ENCODE measurements around the gene HM13.
"Not testable (repeated sequence)": the region's sequence is repeated elsewhere in the genome, so short reads cannot be mapped to it uniquely, and the experiment has no call there.

HM13 gene

DNA sequence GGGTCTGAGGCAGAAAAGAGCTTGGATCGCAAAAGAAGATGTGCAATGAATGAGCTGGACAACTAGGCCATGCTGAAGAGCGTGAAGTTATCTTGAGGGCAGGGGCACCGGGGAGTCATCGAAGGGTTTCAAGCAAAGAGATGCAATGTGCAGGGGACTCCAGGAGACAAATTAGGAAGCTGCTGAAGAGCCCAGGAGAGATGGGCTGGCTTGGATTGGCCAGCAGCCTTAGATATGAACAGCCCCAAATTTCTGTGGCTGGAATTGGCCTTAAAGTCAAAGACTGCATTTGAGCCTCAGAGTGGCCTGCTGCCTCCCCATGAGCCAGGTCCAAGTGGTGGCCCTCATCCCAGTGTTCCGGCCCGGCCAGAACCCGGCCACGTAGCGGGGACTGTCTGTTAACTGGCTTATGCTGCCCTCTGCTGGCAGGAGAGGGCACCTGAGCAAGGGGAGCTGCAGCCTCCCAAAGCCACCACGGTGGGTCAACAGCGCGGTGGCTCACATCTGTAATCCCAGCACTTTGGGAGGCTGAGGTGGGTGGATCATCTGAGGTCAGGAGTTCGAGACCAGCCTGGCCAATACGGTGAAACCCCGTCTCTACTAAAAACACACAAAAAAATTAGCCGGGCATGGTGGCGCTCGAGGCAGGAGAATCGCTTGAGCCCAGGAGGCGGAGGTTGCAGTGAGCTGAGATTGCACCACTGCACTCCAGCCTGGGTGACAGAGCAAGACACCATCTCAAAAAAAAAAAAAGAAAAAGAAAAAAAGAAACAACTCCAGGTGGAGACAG, 11.2 kb upstream of the HM13 start:
- peak; percentile 44 for DNase-seq

DNA sequence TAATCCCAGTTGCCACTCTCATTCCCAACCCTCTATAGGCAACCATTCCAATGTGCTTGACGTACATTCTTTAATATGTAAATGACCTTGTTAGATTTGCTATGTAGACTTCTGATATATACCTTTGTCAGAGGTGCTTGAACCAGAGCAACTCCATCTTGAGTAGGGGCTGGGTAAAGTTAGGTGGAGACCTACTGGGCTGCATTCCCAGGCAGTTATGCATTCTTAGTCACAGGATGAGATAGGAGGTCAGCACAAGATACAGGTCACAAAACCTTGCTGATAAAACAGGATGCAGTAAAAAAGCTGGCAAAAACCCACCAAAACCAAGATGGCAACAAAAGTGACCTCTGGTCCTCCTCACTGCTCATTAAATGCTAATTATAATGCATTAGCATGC, 8.3 kb upstream of the HM13 start:
- DNase-seq: no peak

DNA sequence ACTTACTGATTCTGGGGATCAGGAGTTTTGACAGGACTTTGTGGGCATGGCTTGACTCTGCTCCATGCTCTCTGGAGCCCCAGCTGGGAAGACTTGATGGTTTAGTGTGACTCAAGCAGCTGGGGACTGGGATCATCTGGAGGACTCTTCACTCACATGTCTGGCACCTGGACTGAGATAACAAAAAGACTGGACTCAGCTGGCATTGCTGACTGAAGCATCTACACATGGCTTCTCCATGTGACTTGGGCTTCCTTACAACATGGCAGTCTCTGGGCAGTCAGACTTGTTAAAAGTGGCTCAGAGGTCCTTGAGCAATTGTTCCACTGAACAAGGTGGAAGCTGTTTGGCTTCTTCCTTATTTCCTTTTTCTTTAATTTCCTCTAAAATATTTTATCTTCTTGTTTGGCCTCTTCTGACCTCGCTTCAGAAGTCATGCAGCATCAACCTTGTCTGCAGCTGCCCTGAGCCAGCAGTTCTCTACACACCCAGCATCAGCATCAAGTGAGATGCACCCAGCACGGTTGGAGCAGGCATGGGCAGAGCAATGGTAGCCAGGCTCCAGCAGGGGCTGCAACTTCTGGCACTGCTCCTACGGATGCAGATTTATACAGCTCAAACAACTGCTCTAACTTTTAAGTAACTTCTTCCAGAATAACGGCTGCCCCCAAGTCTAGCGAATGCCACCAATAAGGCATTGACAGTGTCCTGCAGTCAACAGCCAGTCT, 5.6 kb upstream of the HM13 start:
- no peak for DNase-seq

DNA sequence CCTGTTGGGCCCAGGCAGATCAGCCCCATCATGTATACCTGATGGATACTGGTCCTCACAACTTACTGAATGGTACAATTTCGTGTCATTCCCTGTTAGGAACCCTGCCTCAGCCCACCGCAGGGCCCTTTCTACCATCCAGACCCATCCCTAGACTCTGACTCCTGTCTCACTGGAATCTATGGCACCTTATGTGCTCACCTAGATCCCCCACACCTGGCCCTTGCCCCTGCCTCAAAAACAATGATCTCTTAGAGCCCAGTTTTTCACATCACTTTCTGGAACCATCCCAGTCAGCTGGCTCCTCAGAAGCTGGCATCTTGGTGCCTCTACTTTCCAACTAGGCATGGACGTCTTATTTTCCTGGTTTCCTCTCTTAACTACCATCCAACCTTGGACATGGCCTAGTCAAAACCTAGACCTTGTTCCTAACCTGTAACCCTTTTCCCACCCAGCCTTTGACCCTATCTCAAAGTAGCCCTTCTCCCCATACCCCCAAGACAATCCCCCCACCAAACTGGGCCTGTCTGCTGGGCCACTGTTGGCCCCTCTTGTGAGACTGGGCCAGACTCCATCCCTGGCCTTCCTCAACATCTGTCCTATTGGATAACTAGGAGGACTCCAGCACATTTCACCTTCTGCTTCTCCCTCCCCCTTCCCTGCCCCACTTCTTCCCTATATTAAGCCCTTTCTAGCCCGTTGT, 981 bp downstream of the HM13 start:
- DNase-seq: no peak

DNA sequence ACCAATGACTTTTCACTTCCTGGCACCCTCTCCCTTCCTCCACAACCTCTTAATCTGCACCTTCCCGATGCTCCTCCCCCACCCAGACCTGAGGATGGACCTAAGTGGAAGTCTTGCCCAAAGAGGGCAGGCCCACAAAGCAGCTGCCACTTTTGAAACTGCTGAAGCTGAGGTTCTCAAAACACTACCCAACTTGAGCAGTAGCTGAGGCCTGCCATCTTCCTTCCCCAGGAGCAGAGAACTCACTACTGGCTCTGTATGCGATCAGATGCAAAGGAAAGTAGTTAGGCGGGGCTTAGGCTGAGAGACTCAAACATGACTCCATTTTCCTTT, 1.5 kb downstream of the HM13 start:
- DNase-seq: no peak

DNA sequence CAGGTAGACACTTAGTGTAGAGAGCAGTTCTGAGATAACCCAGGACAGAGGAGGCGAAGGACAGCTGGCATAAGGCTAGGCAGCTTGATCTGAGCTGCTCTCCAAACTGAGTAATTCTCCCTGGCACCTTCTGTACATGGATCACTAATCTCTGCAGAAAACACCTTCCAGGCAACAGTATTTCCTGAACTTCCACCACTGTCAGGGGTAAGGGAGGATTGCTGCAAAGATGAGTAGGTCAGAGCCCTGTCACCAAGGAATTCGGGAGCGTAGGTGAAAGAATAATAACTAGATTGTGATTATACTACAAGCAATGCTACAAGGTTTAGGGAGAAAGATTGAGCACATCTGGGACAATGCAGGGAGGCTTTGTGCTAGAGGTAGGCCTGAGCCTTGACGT, 1.9 kb downstream of the HM13 start:
- no peak for DNase-seq

DNA sequence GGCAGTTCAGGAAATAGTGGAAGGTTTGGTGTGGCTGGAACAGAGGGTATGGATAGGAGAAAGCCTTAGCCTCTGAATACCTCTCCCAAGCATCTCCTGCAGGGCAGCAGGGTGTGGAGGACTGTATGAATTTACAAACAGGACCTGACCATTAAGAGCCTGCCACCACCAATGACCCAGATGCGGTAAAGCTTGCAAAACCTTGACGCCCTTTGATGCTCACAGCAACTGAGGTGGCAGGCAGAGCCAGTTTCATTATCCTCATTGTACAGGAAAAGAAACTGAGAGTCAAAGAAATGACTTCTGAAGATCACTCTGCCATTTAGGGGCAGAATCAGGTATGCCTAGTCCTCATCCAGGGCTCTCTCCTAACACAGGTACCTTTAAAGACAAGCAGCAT, 2.4 kb downstream of the HM13 start:
- no peak for DNase-seq

DNA sequence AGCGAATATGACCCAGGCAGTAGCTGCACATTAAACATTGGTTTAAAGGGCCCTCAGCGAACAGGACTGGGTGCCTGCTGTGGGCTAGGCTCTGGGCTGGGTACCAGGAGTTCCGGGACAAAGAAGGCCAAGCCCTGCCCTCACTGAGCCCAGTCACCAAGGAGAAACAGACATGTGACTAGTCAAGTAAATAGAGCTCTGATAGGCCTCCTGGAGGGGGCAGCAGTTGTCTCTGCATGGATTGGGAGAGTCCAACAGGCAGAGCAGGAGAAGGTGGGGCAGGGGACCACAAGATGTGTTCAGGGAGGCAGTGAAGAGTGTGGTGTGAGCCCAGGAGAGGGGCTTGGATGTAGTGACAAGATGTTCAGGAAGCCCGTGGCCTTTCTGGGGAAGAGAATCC, 3.1 kb downstream of the HM13 start:
- DNase-seq: no peak

DNA sequence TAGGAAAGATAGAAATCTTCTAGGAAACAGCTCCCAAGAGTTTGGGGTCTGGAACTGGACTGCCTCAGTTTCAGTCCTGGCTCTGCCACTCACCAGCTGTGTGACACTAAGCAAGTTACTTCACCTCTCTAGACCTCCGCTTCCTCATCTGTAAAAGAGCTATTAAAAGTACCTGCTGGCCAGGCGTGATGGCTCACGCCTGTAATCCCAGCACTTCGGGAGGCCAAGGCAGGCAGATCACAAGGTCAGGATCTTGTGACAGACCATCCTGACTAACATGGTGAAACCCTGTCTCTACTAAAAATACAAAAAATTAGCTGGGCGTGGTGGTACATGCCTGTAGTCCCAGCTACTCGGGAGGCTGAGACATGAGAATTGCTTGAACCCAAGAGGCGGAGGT, 7.0 kb downstream of the HM13 start:
- DNase-seq: not testable (repeated sequence)

DNA sequence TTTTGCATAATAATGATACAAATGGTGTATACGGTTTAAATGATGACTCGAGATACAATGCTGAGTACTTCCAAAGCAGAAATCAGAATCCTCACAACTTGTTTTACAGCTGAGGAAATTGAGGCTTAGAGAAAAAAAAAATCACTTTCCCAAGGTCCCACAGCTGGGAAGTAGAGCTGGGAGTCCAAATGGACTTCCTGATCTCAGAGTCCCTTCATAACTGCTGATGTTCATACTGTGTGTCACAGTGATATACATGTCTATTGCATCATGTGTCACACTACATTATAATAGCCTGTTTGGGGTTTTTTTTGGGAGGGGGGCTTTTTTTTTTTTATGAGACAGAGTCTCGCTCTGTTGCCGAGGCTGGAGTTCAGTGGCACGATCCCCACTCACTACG, 8.5 kb downstream of the HM13 start:
- no peak for DNase-seq

DNA sequence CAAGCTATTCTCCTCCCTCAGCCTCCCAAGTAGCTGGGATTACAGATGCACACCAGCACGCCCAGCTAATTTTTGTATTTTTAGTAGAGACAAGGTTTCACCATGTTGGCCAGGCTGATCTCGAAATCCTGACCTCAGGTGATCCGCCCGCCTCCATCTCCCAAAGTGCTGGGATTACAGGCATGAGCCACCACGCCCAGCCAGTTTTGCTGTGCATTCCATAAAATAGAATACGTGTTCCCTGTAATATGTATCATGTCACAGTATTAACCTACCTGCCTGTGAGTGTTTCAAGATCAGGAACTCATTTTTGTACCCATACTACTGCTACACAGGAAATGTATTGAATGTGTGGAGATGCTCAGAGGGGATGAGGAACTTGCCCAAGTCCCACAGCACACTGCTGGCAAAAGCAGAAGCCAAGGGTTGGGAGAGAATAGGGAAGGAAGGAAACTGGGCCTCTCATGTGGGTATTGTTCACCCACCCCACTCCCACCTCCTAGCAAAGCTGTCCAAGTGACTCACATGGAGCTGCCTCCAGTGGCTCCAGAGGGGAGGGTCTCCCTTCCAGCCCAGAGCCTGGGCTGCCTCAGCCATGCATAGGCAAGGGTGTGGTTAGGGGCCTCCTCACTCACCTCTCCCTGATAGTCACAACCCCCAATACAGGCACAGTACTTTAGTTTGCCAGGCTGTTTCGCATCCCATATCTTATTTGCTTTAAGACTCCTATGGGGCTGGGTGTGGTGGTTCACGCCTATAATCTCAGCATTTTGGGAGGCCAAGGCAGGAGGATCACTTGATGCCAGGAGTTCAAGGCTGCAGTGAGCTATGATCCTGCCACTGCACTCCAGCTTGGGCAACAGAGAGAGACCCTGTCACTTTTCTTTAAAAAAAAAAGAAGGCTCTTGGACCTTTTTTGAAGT, 9.4 kb downstream of the HM13 start:
- no peak for DNase-seq

DNA sequence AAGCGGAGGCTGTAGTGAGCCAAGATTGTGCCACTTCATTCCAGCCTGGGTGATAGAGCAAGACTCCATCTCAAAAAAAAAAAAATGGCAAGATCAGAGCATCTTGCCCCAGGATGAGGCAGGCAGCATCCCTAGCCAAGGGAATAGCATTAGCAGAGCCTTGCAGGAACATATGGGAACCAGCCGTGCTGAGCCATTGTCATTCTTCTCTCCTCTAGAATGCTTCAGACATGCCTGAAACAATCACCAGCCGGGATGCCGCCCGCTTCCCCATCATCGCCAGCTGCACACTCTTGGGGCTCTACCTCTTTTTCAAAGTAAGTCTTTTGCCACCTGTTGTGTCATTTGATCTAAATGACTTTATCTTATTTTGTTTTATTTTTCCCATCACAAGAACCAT, 13.0 kb downstream of the HM13 start:
- DNase-seq: no peak

DNA sequence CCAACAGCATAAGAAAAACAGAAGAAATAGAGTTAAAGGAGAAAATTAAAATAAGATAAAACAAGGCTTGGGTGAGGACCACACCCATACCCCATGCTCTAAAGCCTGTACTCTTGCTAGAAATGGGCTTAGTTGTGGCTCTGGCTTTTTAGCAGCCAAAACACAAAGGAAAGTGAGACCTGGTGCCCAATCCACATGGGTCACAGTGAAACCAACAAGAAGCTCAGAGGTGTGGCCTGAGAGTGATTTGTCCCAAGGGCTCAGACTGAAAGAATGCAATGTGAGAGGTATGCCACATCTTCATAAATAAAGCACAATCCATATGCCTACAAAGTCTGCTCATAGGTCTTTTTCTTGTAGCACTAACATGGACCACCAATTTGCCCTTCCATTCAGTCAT, 21.1 kb downstream of the HM13 start:
- no peak for DNase-seq

DNA sequence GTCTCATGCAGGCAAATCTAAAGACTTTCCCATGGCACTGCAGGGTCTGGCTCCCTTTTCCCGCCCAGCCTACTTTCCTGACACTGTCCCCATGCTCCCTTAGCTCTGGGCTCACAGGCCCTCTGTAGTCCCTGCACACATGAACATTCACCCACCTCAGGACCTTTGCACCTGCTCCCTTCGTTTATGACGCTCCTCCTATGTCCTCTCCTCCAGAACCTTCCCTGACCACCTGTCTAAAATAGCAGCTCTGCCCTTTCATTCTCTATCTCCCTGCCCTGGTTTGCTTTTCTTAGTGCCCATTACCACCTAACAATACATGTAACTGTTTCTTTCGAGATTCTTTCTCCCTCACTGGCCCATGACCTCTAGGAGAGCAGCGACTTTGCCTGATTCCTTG, 22.3 kb downstream of the HM13 start:
- no peak for DNase-seq

DNA sequence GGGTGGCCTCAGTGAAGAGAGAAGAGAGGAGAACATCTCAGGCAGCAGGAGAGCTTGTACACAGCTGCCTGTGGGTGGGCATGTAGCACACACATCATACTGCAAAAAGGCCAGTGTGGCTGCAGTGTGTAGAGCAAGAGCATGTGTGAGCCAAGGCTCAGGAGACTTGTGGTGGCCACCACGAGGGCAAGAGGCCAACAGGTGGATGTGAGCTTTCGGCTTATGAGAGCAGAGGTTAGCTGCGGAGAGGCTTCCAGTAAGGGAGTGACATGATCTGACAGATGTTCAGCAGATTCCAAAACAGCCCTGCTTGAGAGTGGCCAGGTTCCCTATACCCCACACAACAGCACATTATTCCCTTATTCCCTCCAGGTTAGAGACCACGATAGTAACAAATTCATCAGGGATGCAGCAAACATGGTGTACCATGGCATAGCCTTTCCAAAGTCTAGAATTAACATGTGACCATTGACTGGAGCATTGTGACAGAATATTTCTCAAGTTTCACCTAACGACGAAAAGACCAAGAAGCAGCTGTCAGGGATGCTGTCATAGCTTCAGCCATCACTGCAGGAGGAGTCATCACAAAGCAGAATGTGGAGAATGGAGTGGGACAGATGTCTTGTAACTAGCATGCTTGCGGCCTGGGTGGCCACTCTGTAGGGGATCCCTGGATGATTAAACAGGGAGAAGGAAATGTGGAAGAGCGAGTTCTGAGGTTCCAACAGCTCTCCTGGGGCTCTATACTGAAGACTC, 23.1 kb downstream of the HM13 start:
- DNase-seq: no peak

DNA sequence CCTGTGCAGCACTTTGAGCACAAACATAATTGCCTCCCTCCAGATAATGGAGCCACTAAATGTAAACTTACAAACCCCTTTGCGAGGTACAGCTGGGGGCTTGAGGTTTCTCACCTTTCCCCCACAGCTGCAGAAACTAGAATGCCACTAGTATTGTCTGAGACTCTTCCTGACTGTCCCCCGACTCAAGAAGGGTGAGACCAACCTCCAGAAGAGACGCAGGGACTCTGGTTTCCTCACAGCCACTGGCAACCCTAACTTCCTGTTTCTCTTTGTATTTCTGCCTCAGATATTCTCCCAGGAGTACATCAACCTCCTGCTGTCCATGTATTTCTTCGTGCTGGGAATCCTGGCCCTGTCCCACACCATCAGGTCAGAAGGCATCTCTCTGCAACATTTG, 23.6 kb downstream of the HM13 start:
- no peak for DNase-seq

DNA sequence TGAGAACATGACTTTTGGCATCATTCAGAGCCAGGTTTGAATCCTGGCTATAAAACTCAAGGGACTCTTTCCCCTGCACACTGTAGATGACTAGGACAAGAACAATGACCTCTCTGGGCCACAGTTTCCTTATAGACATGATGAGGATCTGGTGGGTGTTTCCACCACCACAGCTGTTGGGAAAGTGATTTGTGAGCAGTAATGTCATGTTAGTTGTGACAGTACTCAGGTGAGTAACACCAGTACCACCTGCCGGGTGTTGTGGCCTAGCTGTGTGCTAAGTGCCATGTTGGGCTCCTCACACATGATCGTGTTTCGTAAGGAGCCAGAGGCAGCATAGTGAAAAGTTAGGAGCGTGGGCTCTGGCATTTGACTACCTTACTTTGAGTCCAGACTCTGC, 24.1 kb downstream of the HM13 start:
- no peak for DNase-seq

DNA sequence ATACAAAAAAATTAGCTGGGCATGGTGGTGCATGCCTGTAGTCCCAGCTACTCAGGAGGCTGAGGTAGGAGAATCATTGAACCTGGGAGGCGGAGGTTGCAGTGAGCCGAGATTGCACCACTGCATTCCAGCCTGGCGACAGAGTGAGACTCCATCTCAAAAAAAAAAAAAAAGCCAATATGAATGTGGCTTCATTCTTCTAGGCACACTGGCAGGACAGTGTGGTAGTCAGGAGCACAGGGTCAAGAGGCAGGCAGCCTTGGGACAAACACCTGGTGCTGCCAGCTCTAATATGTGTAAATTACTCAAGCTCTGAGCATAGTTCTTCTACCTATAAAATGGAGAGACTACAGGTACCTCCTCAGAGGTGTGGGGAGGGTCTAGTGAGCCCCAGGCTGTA, 25.4 kb downstream of the HM13 start:
- DNase-seq: not testable (repeated sequence)

DNA sequence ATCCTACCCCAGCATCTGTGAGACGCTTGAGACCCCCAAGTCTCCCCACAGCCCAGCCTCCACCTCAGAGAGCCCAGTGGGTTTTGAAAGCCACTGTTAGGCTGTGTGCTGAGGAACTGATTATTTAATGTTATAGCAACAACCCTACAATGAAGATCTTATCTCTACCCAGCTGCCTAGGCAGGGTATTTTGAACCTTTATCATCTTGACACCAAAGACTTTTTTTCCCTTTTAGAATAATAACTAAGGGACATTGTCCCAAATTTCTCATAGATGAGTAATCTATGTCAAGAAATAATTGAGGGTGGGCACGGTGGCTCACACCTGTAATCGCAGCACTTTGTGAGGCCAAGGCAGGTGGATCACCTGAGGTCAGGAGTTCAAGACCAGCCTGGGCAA, 26.2 kb downstream of the HM13 start:
- no peak for DNase-seq

DNA sequence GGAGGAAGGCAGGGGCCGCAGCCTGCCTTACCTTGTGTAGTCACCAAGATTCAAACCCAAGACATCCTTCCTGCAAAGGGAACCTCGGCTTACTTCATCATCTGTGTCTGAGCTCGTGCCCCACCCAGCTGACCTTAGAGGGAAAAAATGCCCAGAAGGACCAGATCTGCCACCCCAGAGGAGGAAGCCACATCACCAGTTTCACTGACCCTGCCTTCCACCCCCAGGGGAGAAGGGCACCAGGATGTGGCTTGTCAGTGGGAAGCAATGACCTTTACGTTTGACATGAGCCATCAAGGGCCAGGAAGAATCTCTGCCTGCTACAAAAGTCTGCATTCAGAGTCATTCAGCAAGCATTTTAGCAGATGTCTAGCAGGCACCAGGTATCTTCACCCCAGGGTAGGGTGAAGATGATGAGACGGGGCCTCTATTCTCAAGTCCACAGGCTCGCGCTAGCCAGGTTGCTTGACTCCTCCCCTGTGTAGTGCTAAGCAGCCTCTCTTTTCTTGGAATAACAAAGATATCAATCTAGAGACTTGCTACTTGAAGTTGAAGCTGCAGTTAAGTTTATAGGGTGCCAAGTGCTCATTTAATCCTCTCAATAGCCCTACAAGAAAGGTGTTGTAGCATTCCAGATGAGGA, 28.1 kb downstream of the HM13 start:
- DNase-seq: no peak

DNA sequence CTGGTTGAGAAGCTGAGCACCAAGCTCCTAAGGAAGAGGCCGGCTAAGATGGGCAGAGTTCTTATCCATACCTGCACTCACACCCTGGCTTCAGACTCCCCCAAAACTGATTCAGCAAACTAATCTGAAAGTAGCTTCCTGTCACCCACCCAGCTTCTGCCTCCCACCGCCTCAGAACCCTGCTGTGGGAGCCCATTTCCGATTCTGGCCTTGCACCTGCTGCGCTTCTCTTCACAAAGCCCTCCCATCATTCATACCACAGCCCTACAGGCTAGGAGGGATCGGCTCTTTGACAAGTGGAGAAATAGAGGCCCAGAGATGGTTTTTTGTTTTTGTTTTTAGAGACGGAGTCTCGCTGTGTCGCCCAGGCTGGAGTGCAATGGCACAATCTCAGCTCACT, 28.7 kb downstream of the HM13 start:
- no peak for DNase-seq

All from NCI-H1694 (cell line).